Activated CD4-positive, alpha-beta T cell treated with anti-CD3 and anti-CD28 coated beads, Interleukin-2, amount 50 U/mL, for 48 hours (primary cell): ENCODE measurements around the gene PHAX.
A peak's percentile ranks its signal among the peaks of the same experiment; 100 is the strongest.
"Not testable (repeated sequence)": the region's sequence is repeated elsewhere in the genome, so short reads cannot be mapped to it uniquely, and the experiment has no call there.

Experiments
- DNase-seq, 2 experiments: peaks; one replicate each; pipeline ENCODE4 v3.0.0-alpha.2; 2020

PHAX gene

GRCh38 chr5:126659805-126660482 lies 59.2 kb downstream of the PHAX start:
- no peak for DNase-seq

- DNase-seq = no peak
Measured at GRCh38 chr5:126664586-126664985, 63.8 kb downstream of the PHAX start.

- not testable (repeated sequence) for DNase-seq
Measured at GRCh38 chr5:126670109-126670508, 69.4 kb downstream of the PHAX start.

- DNase-seq = not testable (repeated sequence)
Measured at GRCh38 chr5:126671681-126672080, 70.9 kb downstream of the PHAX start.

GRCh38 chr5:126673477-126673876 lies 72.7 kb downstream of the PHAX start:
- DNase-seq = no peak

GRCh38 chr5:126674145-126674544 lies 73.4 kb downstream of the PHAX start:
- DNase-seq = no peak

- no peak for DNase-seq
Measured at GRCh38 chr5:126675338-126675737, 74.6 kb downstream of the PHAX start.

GRCh38 chr5:126676195-126676624 lies 75.5 kb downstream of the PHAX start:
- DNase-seq = peak; percentile 62 to 71
